HL-60/S4 treated with phorbol 12-myristate 13-acetate at 8.2 ng/mL for 4 days and 3 days (cell line): ENCODE data around the gene BASP1.
"Not testable (repeated sequence)": the region's sequence is repeated elsewhere in the genome, so short reads cannot be mapped to it uniquely, and the experiment has no call there.

Source experiments
- in situ Hi-C: fragments of 300-500 bp; cut with MboI; formaldehyde crosslinking; loops from 2 replicates; pipeline ENCODE4 v1.15.0; 2022; ENCODE audit warnings: low sequenced_read_pairs

Gene BASP1

GRCh38 chr5:17278931-17279330 is 61.5 kb downstream of the BASP1 start:
- in situ Hi-C loops, result no loop called here

- in situ Hi-C loops, result no loop called here
Observed at GRCh38 chr5:17279487-17279886, 62.1 kb downstream of the BASP1 start.

GRCh38 chr5:17282283-17283120 is 65.1 kb downstream of the BASP1 start:
- in situ Hi-C loops, result no loop called here

- in situ Hi-C loops, result no loop called here
Observed at GRCh38 chr5:17283121-17283415, 65.6 kb downstream of the BASP1 start.

- in situ Hi-C loops, result no loop called here
Observed at GRCh38 chr5:17287501-17288155, 70.2 kb downstream of the BASP1 start.

- in situ Hi-C loops, result no loop called here
Observed at GRCh38 chr5:17288570-17288969, 71.1 kb downstream of the BASP1 start.

GRCh38 chr5:17289681-17290539 is 72.5 kb downstream of the BASP1 start:
- in situ Hi-C loops, result no loop called here

- in situ Hi-C loops, result no loop called here
Observed at GRCh38 chr5:17290540-17290974, 73.1 kb downstream of the BASP1 start.

GRCh38 chr5:17292434-17293015 is 75.1 kb downstream of the BASP1 start:
- in situ Hi-C loops, result no loop called here

- in situ Hi-C loops, result no loop called here
Observed at GRCh38 chr5:17294639-17295311, 77.3 kb downstream of the BASP1 start.

GRCh38 chr5:17295671-17296070 is 78.2 kb downstream of the BASP1 start:
- in situ Hi-C loops, result no loop called here

- in situ Hi-C loops, result no loop called here
Observed at GRCh38 chr5:17302106-17302505, 84.7 kb downstream of the BASP1 start.

- in situ Hi-C loops, result no loop called here
Observed at GRCh38 chr5:17302604-17303003, 85.2 kb downstream of the BASP1 start.

- in situ Hi-C loops, result no loop called here
Observed at GRCh38 chr5:17304282-17304681, 86.9 kb downstream of the BASP1 start.

- in situ Hi-C loops, result no loop called here
Observed at GRCh38 chr5:17305017-17305416, 87.6 kb downstream of the BASP1 start.

GRCh38 chr5:17305964-17306725 is 88.7 kb downstream of the BASP1 start:
- in situ Hi-C loops, result no loop called here

GRCh38 chr5:17306726-17307091 is 89.3 kb downstream of the BASP1 start:
- in situ Hi-C loops, result no loop called here

- in situ Hi-C loops, result not testable (repeated sequence)
Observed at GRCh38 chr5:17307440-17307839, 90.0 kb downstream of the BASP1 start.

GRCh38 chr5:17308326-17309065 is 91.1 kb downstream of the BASP1 start:
- in situ Hi-C loops, result no loop called here
